HCT116 (cell line): Measurements from ENCODE around the gene SEC23A. TPM values are rescaled to one million over a fixed set of nuclear protein-coding genes. Genes with fewer than 3 reads are reported as not detected.

Experiments used
- ATAC-seq: fragments of 200-7000 bp; cut with Tn5 transposase; 2 replicates; pipeline ENCODE4 v1.9.1; 2020; ENCODE audit warnings: mild to moderate bottlenecking, moderate library complexity
- BruUV-seq: library from RNA; stranded (reverse); fragments of 400-500 nt; replicated peaks from 2 replicates; lab custom pipeline; 2021; lab: Mats Ljungman, UMichigan
- CTCF ChIA-PET: fragments of 300-600 bp; sonication (Branson Sonifier 250); formaldehyde crosslinking; loops from one replicate; lab custom pipeline; 2021; ENCODE audit warnings: antibody characterized with exemption; lab: Charles Lee
- POLR2A ChIA-PET: fragments of 300-600, 350-600 bp; sonication (Branson Sonifier 250); formaldehyde crosslinking; loops from one replicate; lab custom pipeline; 2021; ENCODE audit warnings: antibody characterized with exemption; lab: Charles Lee
- RAD21 ChIA-PET, 2 experiments: fragments of 300-600 bp; sonication (Branson Sonifier 250); formaldehyde crosslinking; loops; one replicate each; lab custom pipeline; 2023; ENCODE audit warnings: low total read pairs in 2 of 2; ENCODE audit not compliant: uncharacterized antibody in 2 of 2, unreplicated experiment in 2 of 2, low non-redundant PET in 1 of 2; lab: Charles Lee
- DNase-seq: peaks from one replicate; pipeline ENCODE4 v3.0.0-alpha.2; 2010; ENCODE audit warnings: low read depth, low spot score
- H2AFZ ChIP-seq: fragments of 200-600 bp; shearing (Covaris generic), sonication (generic); 2 replicates; pipeline ENCODE4 v1.6.1; 2017; ENCODE audit warnings: low read depth, mixed run types, mixed read lengths, antibody characterized with exemption, low read length; ENCODE audit not compliant: poor library complexity, severe bottlenecking
- H3K27ac ChIP-seq: 2 replicates; pipeline ENCODE4 v1.5.1; 2012; ENCODE audit warnings: low read depth, low read length
- H3K27me3 ChIP-seq: fragments of 200-600 bp; sonication (generic); 2 replicates; pipeline ENCODE4 v1.6.1; 2016; ENCODE audit warnings: mixed run types, low read length, mixed read lengths; ENCODE audit not compliant: insufficient read depth
- H3K36me3 ChIP-seq, 2 experiments: fragments of 200-500 bp in 1 of 2; fragments of 200-600 bp in 1 of 2; sonication (Bioruptor generic) in 1 of 2; sonication (generic) in 1 of 2; 2 replicates each; pipeline versions ENCODE4 v1.5.1 to v1.6.1; 2014 to 2016; ENCODE audit warnings: low read length in 2 of 2, inconsistent platforms in 1 of 2, mixed read lengths in 1 of 2, mixed run types in 1 of 2; ENCODE audit not compliant: insufficient read depth in 2 of 2, control insufficient read depth in 1 of 2
- H3K4me1 ChIP-seq, 2 experiments: fragments of 200-600 bp in 1 of 2; sonication (generic) in 1 of 2; 2 replicates each; pipeline versions ENCODE4 v1.5.1 to v1.6.1; 2012 to 2017; ENCODE audit warnings: low read length in 2 of 2, inconsistent platforms in 1 of 2, mild to moderate bottlenecking in 1 of 2, mixed read lengths in 1 of 2, mixed run types in 1 of 2, moderate library complexity in 1 of 2; ENCODE audit not compliant: insufficient read depth in 2 of 2, control insufficient read depth in 1 of 2
- H3K4me2 ChIP-seq: fragments of 200-600 bp; sonication (generic); 2 replicates; pipeline ENCODE4 v1.6.1; 2017; ENCODE audit warnings: mixed run types, low read length, mixed read lengths
- H3K4me3 ChIP-seq, 2 experiments: fragments of 200-600 bp in 1 of 2; sonication (generic) in 1 of 2; replicated peaks in 1 of 2; 2 replicates each; pipeline ENCODE4 v1.5.1; 2011 to 2016; ENCODE audit warnings: low read length in 2 of 2, control low read depth in 1 of 2, low read depth in 1 of 2, mild to moderate bottlenecking in 1 of 2, mixed read lengths in 1 of 2, mixed run types in 1 of 2
- H3K79me2 ChIP-seq: fragments of 200-600 bp; sonication (generic); 2 replicates; pipeline ENCODE4 v1.6.1; 2017; ENCODE audit warnings: mild to moderate bottlenecking, mixed run types, low read length, moderate library complexity, mixed read lengths; ENCODE audit not compliant: insufficient read depth
- H3K9ac ChIP-seq: fragments of 200-600 bp; sonication (generic); 2 replicates; pipeline ENCODE4 v1.6.1; 2016; ENCODE audit warnings: low read length, mixed read lengths
- H3K9me2 ChIP-seq: fragments of 200-600 bp; sonication (generic), shearing (Covaris generic); 2 replicates; pipeline ENCODE4 v1.6.1; 2017; ENCODE audit warnings: mixed run types, mild to moderate bottlenecking, moderate library complexity; ENCODE audit not compliant: insufficient read depth
- H3K9me3 ChIP-seq, 2 experiments: fragments of 200-500 bp in 1 of 2; fragments of 200-600 bp in 1 of 2; sonication (Bioruptor generic) in 1 of 2; sonication (generic) in 1 of 2; 2 replicates each; pipeline ENCODE4 v1.6.1; 2014 to 2017; ENCODE audit warnings: low read length in 2 of 2, mixed read lengths in 2 of 2, inconsistent platforms in 1 of 2, low read depth in 1 of 2, mild to moderate bottlenecking in 1 of 2, mixed run types in 1 of 2, moderate library complexity in 1 of 2; ENCODE audit not compliant: control insufficient read depth in 1 of 2, insufficient read depth in 1 of 2
- H4K20me1 ChIP-seq: fragments of 200-600 bp; sonication (generic), shearing (Covaris generic); 2 replicates; pipeline ENCODE4 v1.6.1; 2017; ENCODE audit warnings: mixed run types, mild to moderate bottlenecking, moderate library complexity; ENCODE audit not compliant: insufficient read depth
- CTCF ChIP-seq, 3 experiments: fragments of 200-600 bp in 1 of 3; sonication (generic) in 1 of 3; IDR thresholded peaks in 2 of 3; conservative IDR thresholded peaks in 1 of 3; 2 replicates each; pipeline ENCODE4 v1.5.1; 2012 to 2017; ENCODE audit warnings: low read depth in 2 of 3, low read length in 2 of 3, antibody characterized with exemption in 1 of 3, borderline replicate concordance in 1 of 3, control low read depth in 1 of 3, mild to moderate bottlenecking in 1 of 3, mixed read lengths in 1 of 3, mixed run types in 1 of 3, moderate library complexity in 1 of 3; ENCODE audit not compliant: insufficient read depth in 1 of 3
- EGR1 ChIP-seq: IDR thresholded peaks from 2 replicates; pipeline ENCODE4 v1.6.1; 2012; ENCODE audit warnings: low read depth
- ELF1 ChIP-seq: IDR thresholded peaks from 2 replicates; pipeline ENCODE4 v1.6.1; 2012; ENCODE audit warnings: low read depth, borderline replicate concordance
- JUND ChIP-seq: IDR thresholded peaks from 2 replicates; pipeline ENCODE4 v1.6.1; 2012
- POLR2A ChIP-seq: IDR thresholded peaks from 2 replicates; pipeline ENCODE4 v1.7.0; 2011; ENCODE audit warnings: borderline replicate concordance; ENCODE audit not compliant: insufficient read depth, insufficient read length; ENCODE audit errors: extremely low read depth
- REST ChIP-seq: IDR thresholded peaks from 2 replicates; pipeline ENCODE4 v1.6.1; 2012; ENCODE audit warnings: low read depth
- SIN3A ChIP-seq: IDR thresholded peaks from 2 replicates; pipeline ENCODE4 v1.6.1; 2012; ENCODE audit warnings: low read depth
- SP1 ChIP-seq: IDR thresholded peaks from 2 replicates; pipeline ENCODE4 v1.6.1; 2012; ENCODE audit warnings: low read depth
- SRF ChIP-seq: IDR thresholded peaks from 2 replicates; pipeline ENCODE4 v1.6.1; 2012; ENCODE audit warnings: low read depth
- TCF7L2 ChIP-seq: IDR thresholded peaks from 2 replicates; pipeline ENCODE4 v1.7.0; 2011; ENCODE audit warnings: borderline replicate concordance, inconsistent platforms; ENCODE audit not compliant: insufficient read depth, insufficient read length; ENCODE audit errors: extremely low read depth
- ZNF274 ChIP-seq: fragments of 200-500 bp; sonication (Bioruptor generic); IDR thresholded peaks from 2 replicates; pipeline ENCODE4 v1.6.1; 2014; ENCODE audit warnings: mild to moderate bottlenecking, low read depth, low read length, inconsistent platforms
- intact Hi-C: fragments of 100-400 bp; cut with micrococcal nuclease; formaldehyde crosslinking; loops from 2 replicates; pipeline ENCODE4 v1.10.0; 2022
- total RNA-seq: library from RNA; stranded (reverse); gene quantifications from one replicate; pipeline ENCODE4 v1.2.1, GENCODE V29; 2021; ENCODE audit not compliant: unreplicated experiment

The SEC23A gene
- total RNA-seq, 1 experiment from 2014 or later: 81.7 TPM

- H3K9me3 ChIP-seq: no peaks in the 10 kb centered on the region
- H3K36me3 ChIP-seq: peaks cover 31 to 33% of the 10 kb centered on the region in 2 experiments
- RAD21 ChIA-PET: no interaction called here
- no TSS peak for BruUV-seq
- ATAC-seq: no peak
- no peak overlapping the region for H3K9ac ChIP-seq
- TF ChIP-seq JUND (no peak), SRF (no peak), SIN3A (no peak), EGR1 (no peak), ELF1 (no peak), TCF7L2 (no peak), REST (no peak), CTCF (IDR thresholded peaks at IDR 0.05 in 2 of 3, conservative IDR thresholded peaks at IDR 0.05 in 1 of 3; ENCODE audit: borderline replicate concordance in 1 of 3, insufficient read depth in 1 of 3, low read depth in 2 of 3, low read length in 2 of 3) (no peak), SP1 (no peak), POLR2A (no peak), ZNF274 (no peak)
- TF ChIP-seq, all 23 proteins: peak for 0
- Histone ChIP-seq H3K27ac (no peak overlapping the region), H3K9me2 (no peaks in the 10 kb centered on the region), H3K4me3 (no peak overlapping the region), H3K4me1 (no peaks in the 10 kb centered on the region), H4K20me1 (no peaks in the 10 kb centered on the region), H3K4me2 (no peak overlapping the region), H2AFZ (no peak overlapping the region), H3K27me3 (no peaks in the 10 kb centered on the region), H3K79me2 (no peaks in the 10 kb centered on the region)
- ChIA-PET CTCF (no interaction called here), POLR2A (no interaction called here)
- no peak for DNase-seq
- intact Hi-C loops: no loop called here
Measured at GRCh38 chr14:39038542-39038941, 64.5 kb downstream of the SEC23A start.
